NCI-H146 (cell line): Measurements from ENCODE around the gene KRTAP17-1.
"Not testable (repeated sequence)": the region's sequence is repeated elsewhere in the genome, so short reads cannot be mapped to it uniquely, and the experiment has no call there.

Experiments used
- DNase-seq: peaks from one replicate; lab custom pipeline; 2025; lab: John Stamatoyannopoulos, UW

KRTAP17-1 gene

DNA sequence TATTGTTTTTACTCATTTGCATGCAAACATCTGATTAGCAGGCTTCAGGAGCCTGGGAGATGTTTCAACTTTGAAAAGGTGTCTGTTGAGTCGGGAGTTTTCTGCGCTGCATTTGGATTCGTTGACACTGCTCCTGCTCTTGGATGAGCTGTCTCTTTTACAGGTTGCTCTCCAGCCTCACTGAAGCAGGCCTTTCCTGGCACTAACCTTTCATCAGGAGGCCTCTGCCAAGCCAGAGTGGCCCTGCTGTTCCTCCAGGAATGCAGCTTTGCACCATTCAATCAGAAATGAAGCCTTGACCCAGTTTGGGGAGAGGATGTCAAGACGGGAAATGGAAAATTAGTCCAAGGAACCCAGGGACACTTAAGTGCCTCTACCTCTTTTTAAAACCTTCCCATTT, 12.5 kb downstream of the KRTAP17-1 start:
- no peak for DNase-seq

DNA sequence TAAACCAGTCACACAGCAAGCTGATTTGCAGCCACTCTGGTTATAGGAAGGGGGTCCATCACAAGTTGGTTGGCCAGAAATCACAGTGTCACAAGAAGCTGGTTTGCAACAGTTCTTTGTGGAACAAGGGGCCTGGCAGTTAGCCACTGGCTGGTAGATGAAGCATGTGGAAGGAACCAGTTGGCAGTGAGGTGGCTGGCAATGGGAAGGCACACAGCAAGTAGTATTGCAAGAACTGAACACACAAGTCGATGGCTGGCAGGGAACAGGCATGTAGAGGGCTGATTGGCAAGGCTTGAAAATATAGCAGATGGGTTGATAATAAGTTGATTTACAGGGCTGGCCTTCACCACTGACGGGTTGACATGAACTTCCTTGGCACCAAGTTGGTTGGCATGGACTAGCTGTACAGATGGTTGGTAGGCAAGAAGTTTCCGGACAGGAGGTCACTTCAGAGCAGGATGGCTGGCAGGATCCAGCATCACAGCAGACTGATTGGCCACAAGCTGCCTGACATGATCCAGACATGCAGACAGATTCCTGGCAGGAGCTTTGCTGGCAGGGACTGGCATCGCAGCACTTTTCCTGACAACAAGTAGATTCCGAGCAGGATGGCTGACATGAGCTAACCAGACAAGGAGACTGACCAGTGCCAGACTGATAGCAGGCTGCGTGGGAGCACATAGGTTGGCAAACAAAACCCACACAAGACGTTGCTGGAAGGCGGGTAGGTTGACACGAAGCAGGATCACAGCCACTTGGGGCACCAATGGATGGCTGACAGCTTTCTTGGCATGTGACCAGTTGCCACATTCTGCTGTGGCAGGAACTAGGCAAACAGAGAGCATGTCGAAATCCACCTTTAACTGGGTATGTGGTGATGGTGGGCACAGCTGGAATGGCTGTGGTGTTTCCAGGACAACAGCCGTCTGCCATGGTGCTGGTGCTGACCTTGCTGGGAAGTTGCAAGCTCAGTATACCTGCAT, 13.3 kb downstream of the KRTAP17-1 start, which contains the start of gene KRTAP29-1:
KRTAP29-1 (minus strand) TSS at position 936 of the 986 bp plus-strand sequence; CDS start at position 936, 0 bp downstream.
- no peak for DNase-seq

DNA sequence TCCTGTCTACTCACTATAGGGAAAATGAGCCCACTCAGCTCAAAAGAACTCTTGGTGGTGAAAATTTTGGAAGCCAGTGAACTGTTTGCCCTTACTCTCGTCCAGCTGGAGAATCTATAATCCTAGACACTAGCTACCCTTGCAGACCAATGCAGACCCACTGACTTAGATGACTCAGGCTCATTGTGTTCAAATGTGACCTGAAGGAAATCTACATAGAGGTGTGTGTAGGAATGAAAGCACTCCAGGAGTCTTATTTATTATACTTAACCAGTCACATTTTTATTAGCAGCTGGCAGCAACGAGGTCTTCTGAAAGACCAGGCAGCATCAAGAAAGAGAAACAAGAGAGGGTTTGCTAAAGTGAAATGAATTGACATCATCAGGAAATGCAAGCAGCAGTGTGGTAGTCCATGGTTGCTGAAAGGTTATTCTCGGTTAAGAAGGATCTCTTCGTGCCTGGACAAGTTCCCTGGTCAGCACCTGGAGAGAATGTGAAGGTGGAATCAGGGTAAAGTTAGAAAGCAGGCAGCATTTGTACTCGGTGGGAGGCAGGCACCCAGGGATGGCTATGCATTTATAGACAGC, 14.2 kb downstream of the KRTAP17-1 start:
- DNase-seq, result no peak

DNA sequence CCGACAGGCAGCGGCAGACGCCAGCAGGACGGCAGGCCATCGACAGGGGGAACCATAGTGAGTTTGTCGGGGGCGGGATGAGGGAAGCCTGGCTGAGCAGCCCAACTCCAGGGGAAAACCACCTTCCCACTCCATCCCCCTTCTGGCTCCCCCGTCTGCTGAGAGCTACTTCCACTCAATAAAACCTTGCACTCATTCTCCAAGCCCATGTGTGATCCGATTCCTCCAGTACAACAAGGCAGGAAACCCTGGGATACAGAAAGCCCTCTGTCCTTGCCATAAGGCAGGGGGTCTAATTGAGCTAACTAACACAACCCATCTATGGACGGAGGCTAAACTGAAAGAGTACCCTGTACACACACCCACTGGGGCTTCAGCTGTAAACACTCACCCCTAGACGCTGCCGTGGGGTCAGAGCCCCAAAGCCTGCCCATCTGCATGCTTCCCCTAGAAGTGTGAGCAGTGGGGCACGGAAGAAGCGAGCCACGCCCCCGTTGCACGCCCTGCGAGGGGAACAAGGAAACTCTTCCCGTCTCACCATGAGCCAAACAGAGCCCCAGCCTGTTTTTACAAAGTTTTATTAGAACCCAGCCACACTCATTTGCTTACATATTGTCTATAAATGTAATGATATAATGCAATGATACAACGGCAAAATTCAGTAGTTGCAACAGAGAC, 16.9 kb downstream of the KRTAP17-1 start:
- no peak for DNase-seq

DNA sequence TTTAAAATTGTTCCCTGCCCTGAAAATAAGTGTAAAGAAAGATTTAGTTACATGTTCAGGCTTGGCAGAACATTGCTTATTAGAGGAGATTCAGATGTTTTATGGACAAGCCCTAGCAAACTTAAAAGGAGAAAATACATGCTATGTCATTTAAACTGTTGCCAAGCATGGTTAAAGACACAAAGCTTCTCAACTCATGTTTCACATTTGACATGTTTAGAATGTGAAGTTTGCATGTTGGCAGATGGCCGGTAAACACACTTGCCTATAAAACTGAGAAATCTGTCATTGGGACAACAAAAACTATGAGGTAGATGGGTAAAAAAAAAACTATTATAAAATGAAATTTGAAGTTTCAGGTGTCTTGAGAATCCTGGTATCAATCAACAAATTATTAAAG, 18.7 kb downstream of the KRTAP17-1 start:
- no peak for DNase-seq

DNA sequence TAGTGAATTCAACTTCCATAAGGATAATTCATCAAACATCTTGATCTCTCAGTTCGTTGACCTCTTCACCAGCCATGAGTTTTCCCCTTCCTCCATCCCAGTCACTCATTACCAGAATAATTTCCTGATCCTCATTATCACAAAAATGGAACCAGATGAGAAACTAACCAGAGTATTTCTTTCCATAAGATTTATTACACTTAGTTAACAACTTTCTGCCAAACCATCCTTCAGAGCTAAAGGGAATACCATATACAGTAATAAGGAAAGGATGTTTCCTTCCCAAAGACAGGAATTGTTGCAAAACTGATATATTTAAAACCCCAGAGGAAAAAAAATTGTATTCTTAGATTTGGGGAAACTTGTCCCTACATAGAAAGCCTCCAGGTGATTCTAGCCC, 21.5 kb downstream of the KRTAP17-1 start:
- no peak for DNase-seq

DNA sequence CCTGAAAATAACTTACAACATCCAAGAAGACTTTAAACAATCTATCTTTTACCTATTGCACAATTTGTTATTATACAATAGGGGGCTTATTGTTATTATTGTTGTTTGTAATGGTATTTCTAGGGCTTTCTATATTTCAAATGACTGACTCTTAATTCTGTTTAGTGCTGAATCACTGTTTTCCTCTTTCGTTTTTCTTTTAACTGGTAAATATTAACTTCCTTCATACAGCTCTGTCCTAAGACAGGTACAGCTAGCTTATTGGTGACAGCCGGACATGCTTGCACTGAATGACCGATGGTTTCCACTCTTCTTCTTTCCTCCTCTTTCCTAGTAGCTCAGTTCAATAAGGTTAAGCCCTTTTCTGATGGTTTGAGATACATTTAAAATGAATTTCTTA, 28.5 kb downstream of the KRTAP17-1 start:
- DNase-seq, result no peak

DNA sequence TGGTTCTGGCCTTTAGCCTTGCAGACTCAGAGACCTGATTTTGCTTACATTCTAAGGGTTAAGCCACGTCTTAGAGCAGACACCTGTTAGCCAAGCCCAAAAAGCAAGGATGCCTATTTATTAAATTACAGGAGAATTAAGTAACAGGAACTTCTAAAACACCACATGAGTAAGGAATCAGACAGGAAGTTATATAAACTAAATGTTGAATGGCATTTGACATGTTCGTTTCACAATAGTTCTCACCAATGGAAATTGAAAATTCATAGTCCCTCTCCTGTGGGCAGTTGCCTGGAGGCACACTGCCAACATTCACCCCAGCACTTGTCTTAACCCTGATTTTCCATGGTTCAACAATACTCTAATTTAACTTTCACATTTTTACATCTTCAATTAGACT, 31.0 kb downstream of the KRTAP17-1 start:
- DNase-seq, result no peak

DNA sequence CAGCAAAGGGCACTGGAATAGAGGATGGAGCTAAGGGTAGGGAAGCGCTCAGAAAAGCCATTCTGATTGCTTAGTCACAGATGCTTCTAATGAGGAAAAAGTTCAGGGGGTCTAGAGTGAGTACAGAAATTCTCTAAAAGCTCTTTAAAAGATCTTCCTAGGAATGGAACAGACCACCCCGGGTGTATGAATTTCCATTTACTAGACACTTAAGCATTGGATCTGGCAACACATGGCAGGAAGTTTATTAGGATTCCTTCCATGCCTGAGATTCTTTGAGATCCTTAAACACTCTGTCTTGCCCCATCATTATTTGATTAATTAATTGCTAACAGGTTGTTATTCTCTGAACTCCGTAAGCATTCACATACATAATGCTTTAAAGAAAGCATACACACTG, 31.5 kb downstream of the KRTAP17-1 start:
- DNase-seq, result no peak

DNA sequence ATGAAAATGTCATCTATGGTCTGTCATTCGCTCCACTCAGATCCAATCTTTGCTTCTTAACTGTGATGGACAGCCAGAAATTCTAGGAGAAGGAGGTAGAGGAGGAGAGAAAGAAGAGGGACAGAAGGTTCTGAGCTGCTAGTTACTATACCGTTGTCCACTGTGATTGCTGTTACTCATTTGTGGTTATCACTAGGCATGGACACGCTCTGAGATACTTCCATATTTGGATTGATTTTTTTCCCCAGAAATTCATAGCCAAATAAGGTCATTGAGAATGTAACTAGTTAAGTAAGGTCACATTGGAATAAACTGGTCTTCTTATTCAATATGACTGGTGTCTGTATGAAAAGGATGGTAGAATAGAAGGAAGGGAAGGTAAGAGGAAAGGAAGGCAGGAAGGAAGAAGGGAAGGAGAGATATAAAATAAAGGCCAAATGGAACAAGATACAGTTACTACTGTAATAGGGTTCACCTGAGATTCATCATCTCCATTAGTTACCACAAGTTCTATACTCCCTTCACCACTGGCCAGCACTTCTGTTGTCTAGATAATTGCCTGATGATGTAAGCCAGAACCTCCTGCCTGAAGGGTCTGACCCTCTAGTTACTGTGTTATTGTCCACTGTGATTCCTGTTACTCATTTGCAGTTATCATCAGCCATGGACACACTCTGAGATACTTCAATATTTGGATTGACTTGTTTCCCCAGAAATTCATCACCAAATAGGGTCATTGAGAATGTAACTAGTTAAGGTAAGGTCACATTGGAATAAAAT, 37.1 kb downstream of the KRTAP17-1 start:
- DNase-seq, result no peak

DNA sequence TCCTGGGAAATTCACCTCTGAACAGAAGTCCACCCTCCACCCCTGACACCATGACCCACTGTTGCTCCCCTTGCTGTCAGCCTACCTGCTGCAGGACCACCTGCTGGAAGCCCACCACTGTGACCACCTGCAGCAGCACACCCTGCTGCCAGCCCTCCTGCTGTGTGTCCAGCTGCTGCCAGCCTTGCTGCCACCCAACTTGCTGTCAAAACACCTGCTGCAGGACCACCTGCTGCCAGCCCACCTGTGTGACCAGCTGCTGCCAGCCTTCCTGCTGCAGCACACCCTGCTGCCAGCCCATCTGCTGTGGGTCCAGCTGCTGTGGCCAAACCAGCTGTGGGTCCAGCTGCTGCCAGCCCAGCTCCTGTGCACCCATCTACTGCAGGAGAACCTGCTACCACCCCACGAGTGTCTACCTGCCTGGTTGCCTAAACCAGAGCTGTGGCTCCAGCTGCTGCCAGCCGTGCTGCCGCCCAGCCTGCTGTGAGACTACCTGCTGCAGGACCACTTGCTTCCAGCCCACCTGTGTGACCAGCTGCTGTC, 39.8 kb downstream of the KRTAP17-1 start, which contains the start of gene KRTAP9-7:
KRTAP9-7 (plus strand) TSS at position 51 of the 543 bp plus-strand sequence; CDS start at position 51, 0 bp downstream.
- DNase-seq, result not testable (repeated sequence)

DNA sequence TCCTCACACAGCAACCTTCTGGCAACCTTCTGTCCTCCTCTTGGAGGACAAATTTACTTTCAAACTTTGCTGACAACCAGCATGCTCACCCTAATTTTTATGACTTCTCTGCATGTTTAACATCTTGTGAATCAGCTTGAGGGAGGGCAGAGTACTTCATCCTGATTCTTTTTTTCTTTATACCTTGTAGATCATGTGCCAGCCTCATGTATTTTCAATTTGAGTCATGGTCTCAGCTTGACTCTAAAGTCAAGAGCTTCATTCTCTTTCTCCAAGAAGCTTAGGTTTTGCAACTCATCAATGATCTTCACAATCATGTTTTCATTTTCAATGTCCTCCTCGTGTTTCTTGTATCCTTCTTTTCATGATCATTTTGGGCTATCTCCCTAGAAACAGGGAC, 43.7 kb downstream of the KRTAP17-1 start:
- no peak for DNase-seq

DNA sequence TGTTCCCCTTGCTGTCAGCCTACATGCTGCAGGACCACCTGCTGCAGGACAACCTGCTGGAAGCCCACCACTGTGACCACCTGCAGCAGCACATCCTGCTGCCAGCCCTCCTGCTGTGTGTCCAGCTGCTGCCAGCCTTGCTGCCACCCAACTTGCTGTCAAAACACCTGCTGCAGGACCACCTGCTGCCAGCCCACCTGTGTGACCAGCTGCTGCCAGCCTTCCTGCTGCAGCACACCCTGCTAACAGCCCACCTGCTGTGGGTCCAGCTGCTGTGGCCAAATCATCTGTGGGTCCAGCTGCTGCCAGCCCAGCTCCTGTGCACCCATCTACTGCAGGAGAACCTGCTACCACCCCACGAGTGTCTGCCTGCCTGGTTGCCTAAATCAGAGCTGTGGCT, 44.2 kb downstream of the KRTAP17-1 start:
- DNase-seq, result not testable (repeated sequence)

DNA sequence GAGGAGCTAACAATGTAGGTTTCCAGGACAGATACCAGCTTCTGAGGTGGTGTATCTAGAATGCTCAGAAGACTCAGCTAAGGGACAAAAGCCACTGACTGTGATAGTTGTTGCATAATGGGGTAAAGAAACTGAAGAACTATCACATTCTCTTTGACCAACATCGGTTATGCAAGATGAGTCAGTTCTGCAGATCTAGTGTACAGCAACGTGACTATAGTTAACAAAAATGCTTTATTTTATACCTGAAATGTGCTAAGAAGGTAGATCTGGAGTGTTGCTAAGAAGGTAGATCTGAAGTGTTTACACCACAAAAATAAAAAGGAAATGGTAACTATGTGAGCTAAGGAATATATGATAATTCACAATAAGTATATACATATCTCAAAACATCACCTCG, 47.8 kb downstream of the KRTAP17-1 start:
- DNase-seq, result no peak

DNA sequence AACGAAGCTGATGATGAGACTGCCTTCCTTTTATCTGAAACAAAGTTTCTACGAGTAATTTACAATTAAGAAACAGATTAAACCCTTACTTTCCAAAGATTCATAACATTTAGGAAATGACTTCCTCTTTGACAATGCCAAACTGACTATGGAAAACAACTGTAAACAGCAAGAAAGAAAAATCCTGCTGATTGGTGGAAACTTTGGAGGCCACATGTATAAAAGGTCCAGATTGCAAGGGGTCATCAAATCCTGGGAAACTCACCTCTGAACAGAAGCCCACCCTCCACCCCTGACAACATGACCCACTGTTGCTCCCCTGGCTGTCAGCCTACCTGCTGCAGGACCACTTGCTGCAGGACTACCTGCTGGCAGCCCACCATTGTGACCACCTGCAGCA, 50.4 kb downstream of the KRTAP17-1 start, which contains the start of gene KRTAP9-6:
KRTAP9-6 (plus strand) TSS at position 301 of the 400 bp plus-strand sequence; CDS start at position 301, 0 bp downstream.
- DNase-seq, result no peak
